ENCODE measurements around the gene CHSY1. TPM values are rescaled to one million over a fixed set of nuclear protein-coding genes. Genes with fewer than 3 reads are reported as not detected.

The CHSY1 gene
- total and polyA plus RNA-seq, 7 donors: 1.8 to 13.6 (median 11.2) TPM

DNA sequence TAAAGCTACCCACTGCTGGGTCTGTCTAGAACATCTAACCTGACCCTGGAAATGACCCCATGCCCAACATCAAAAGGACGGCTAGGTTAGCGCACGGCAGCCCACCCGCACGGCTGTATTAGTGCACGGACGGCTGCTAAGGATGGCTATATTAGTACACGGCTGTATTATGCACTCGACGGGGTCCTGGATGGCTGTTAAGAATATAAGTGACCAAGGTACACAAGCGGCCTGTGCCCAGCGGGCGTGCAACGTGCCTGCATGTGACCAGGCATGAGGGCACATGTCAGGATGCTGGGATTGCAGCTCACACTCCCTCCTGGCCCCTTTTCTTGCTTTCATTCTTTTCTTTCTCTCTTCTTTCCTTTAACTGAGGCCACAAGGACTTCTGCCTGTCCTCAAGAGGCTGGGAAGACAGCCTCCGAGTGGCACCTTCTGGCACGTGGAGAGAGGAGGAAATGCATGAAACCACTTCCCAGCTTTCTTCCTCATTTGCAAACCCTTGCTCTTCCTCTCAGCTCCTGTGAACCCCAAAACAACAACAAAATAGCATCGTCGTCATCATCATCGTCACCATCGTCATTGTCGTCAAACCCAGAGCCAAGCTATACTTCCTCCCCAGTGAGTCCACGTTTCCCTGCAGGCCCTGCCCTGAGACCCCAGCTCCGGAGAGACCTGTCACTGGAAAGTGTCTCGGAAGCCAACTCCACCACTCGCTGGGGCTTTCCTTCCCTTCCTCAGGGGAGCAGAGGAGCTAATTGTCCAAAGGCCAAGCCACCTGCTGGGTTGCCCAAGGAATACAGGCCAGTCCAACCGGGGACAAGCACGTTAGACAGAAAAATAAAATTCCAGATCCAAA lies 101.8 kb downstream of the CHSY1 start:
- Histone ChIP-seq H3K27ac (no peak overlapping the region), H3K27me3 (no peaks in the 10 kb centered on the region), H3K9me3 (no peaks in the 10 kb centered on the region), H3K4me3 (no peak overlapping the region), H3K4me1 (no peaks in the 10 kb centered on the region), H3K36me3 (no peaks in the 10 kb centered on the region)
- TF ChIP-seq EP300 (IDR thresholded peaks at IDR 0.05): no peak
- TF ChIP-seq, protein P1, sequence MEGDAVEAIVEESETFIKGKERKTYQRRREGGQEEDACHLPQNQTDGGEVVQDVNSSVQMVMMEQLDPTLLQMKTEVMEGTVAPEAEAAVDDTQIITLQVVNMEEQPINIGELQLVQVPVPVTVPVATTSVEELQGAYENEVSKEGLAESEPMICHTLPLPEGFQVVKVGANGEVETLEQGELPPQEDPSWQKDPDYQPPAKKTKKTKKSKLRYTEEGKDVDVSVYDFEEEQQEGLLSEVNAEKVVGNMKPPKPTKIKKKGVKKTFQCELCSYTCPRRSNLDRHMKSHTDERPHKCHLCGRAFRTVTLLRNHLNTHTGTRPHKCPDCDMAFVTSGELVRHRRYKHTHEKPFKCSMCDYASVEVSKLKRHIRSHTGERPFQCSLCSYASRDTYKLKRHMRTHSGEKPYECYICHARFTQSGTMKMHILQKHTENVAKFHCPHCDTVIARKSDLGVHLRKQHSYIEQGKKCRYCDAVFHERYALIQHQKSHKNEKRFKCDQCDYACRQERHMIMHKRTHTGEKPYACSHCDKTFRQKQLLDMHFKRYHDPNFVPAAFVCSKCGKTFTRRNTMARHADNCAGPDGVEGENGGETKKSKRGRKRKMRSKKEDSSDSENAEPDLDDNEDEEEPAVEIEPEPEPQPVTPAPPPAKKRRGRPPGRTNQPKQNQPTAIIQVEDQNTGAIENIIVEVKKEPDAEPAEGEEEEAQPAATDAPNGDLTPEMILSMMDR (IDR thresholded peaks at IDR 0.05): no peak
- TF ChIP-seq POLR2AphosphoS5 (IDR thresholded peaks at IDR 0.05): no peak
- TF ChIP-seq POLR2A (IDR thresholded peaks at IDR 0.05): no peak
- 91 to 92% methylated on average over 27 of the region's 27 CpGs for WGBS, 2 donors
- intact Hi-C loops (cut with DNase I): no loop called here
- DNase-seq: peak; percentile 64

DNA sequence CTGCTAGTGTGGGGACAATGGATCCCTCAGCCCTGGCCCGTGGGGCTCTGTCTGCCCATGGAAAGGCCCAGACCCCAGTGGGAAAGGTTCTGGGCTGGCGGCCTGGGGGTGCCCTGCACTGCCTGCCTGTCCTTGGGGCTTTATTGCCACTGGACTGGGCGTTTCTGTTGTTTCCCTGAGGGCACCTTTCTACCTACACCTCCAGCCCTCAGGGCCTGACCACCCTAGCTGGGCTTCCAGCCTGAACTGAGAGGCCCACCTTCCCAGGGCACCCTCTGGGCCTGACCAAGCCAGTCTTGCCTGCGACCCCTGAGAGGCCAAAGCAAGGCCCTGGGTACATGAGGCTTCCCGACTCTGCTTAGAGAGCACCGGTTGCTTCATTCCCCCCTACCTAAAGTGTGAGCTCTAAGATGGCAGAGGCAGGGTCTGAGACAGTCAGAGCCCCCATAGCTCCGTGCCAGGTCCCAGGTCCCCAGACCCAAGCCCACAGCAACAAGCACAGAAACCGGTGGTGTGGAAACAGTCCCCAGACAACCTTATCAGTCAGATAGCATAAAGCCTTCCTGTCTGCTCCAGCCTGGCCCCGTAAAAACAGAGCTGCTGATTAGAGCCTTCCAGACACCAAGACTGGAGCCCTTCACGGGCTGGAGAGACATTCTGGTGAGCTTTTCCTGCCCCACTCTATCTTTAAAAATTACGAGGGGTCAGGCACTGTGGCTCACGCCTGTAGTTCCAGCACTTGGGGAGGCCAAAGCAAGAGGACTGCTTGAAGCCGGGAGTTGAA lies 102.8 kb downstream of the CHSY1 start:
- WGBS, 2 donors: 82 to 84% methylated on average over 13 of the region's 13 CpGs
- no peaks in the 10 kb centered on the region for H3K9me3 ChIP-seq
- no peaks in the 10 kb centered on the region for H3K4me1 ChIP-seq
- no peaks in the 10 kb centered on the region for H3K36me3 ChIP-seq
- peak; percentile 35 for DNase-seq
- H3K4me3 ChIP-seq: no peak overlapping the region
- no peaks in the 10 kb centered on the region for H3K27me3 ChIP-seq
- no peak overlapping the region for H3K27ac ChIP-seq
- intact Hi-C loops (cut with DNase I): no loop called here
- TF ChIP-seq EP300 (IDR thresholded peaks at IDR 0.05) (no peak), POLR2A (IDR thresholded peaks at IDR 0.05) (no peak), POLR2AphosphoS5 (IDR thresholded peaks at IDR 0.05) (no peak)
- TF ChIP-seq, protein P1 (IDR thresholded peaks at IDR 0.05): no peak

DNA sequence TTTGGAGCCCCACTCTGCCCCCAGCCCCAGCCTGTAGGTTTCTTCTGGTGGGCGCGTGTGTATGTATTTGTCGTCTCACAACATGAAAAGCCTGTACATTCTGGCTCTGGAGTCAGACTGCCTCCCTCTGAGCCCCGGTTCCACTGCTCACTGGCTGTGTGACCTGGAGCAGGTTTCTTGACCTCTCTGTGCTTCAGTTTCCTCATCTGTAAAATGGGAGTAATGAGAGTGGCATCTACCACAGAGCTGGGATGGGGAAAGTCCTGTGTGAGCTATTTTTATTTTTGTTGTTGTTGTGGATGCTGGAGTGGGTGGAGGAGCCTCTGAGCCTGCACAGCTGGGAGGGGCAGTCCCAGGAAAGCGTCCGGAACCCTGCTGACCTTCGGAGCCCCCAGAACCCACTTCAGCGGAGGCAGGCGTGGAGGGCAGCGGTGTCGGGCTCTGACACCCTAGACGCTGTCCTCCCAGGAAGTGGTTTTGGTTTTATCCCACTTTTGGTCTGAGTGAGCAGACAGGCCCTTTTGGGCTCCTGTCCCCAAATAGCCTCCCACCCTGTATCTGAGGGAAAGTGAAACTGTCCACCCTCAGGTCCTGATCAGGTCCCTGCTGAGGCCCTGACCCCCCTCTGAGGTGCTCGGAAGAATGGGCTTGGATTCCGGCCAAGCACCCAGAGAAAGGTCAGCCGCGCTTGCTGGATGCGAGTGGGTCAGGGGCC lies 103.5 kb downstream of the CHSY1 start:
- no peaks in the 10 kb centered on the region for H3K9me3 ChIP-seq
- WGBS, 2 donors: 77 to 78% methylated on average over 17 of the region's 17 CpGs
- no peaks in the 10 kb centered on the region for H3K4me1 ChIP-seq
- no peaks in the 10 kb centered on the region for H3K36me3 ChIP-seq
- H3K27me3 ChIP-seq: no peaks in the 10 kb centered on the region
- intact Hi-C loops (cut with DNase I): no loop called here
- TF ChIP-seq, protein P1 (IDR thresholded peaks at IDR 0.05): no peak
- TF ChIP-seq EP300 (IDR thresholded peaks at IDR 0.05) (no peak), POLR2AphosphoS5 (IDR thresholded peaks at IDR 0.05) (no peak), POLR2A (IDR thresholded peaks at IDR 0.05) (no peak)
- no peak overlapping the region for H3K27ac ChIP-seq
- H3K4me3 ChIP-seq: no peak overlapping the region
- peak; percentile 53 for DNase-seq

DNA sequence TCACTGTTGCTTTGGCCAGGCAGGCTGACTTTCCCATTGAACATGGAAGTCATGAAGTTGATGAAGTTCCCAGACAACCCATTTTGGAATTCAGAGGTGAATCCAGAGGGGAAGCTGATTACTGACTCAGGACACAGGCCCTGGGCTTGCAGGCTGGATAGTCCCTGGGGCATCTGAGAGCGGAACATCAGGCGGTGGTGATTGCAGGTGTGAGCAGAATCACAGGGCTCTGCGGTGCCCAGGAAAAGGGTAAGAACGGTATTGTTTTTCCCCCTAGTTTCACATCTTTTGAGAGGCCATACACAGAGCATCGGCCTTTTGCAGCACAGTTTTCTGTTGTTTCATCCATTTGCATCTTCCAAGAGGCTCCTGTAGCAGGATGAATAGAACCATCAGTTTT lies 104.7 kb downstream of the CHSY1 start:
- Histone ChIP-seq H3K9me3 (no peaks in the 10 kb centered on the region), H3K4me1 (no peaks in the 10 kb centered on the region), H3K27me3 (no peaks in the 10 kb centered on the region), H3K36me3 (no peaks in the 10 kb centered on the region), H3K4me3 (no peak overlapping the region), H3K27ac (no peak overlapping the region)
- intact Hi-C loops (cut with DNase I): no loop called here
- TF ChIP-seq, protein P1 (IDR thresholded peaks at IDR 0.05): no peak
- TF ChIP-seq POLR2AphosphoS5 (IDR thresholded peaks at IDR 0.05) (no peak), POLR2A (IDR thresholded peaks at IDR 0.05) (no peak), EP300 (IDR thresholded peaks at IDR 0.05) (no peak)
- WGBS, 2 donors: 67 to 77% methylated on average over 5 of the region's 5 CpGs
- DNase-seq: peak; percentile 22
